GM23248 (cell line): ENCODE results near the gene MTFMT. TPM values are rescaled to one million over a fixed set of nuclear protein-coding genes. Genes with fewer than 3 reads are reported as not detected.

Experiments used
- DNase-seq: peaks from one replicate; pipeline ENCODE4 v3.0.0-alpha.2; 2015
- H2AFZ ChIP-seq: fragments of 200-600 bp; sonication (generic); 2 replicates; pipeline ENCODE4 v1.6.1; 2016; ENCODE audit warnings: antibody characterized with exemption
- H3F3A ChIP-seq: fragments of 200-600 bp; sonication (generic); 2 replicates; pipeline ENCODE4 v1.6.1; 2016; ENCODE audit warnings: mild to moderate bottlenecking, antibody characterized with exemption, mixed run types; ENCODE audit not compliant: insufficient read depth
- H3K27ac ChIP-seq: fragments of 200-600 bp; sonication (generic); 2 replicates; pipeline ENCODE4 v1.5.1; 2016; ENCODE audit warnings: mild to moderate bottlenecking
- H3K27me3 ChIP-seq: fragments of 200-600 bp; sonication (generic); replicated peaks from 2 replicates; pipeline ENCODE4 v1.6.1; 2016; ENCODE audit warnings: mild to moderate bottlenecking; ENCODE audit not compliant: insufficient read depth
- H3K36me3 ChIP-seq: fragments of 200-600 bp; sonication (generic); 2 replicates; pipeline ENCODE4 v1.6.1; 2016; ENCODE audit warnings: low read depth, mild to moderate bottlenecking
- H3K4me1 ChIP-seq: fragments of 200-600 bp; sonication (generic); 2 replicates; pipeline ENCODE4 v1.6.1; 2016; ENCODE audit warnings: mild to moderate bottlenecking; ENCODE audit not compliant: insufficient read depth
- H3K4me2 ChIP-seq: fragments of 200-600 bp; sonication (generic); one replicate; pipeline ENCODE4 v1.6.1; 2016; ENCODE audit warnings: mild to moderate bottlenecking; ENCODE audit not compliant: unreplicated experiment
- H3K4me3 ChIP-seq: fragments of 200-600 bp; sonication (generic); 2 replicates; pipeline ENCODE4 v1.5.1; 2016; ENCODE audit warnings: mild to moderate bottlenecking
- H3K79me2 ChIP-seq: fragments of 200-600 bp; sonication (generic); 2 replicates; pipeline ENCODE4 v1.6.1; 2016; ENCODE audit warnings: mild to moderate bottlenecking; ENCODE audit not compliant: insufficient read depth
- H3K9ac ChIP-seq: fragments of 200-600 bp; sonication (generic); 2 replicates; pipeline ENCODE4 v1.6.1; 2016; ENCODE audit warnings: mild to moderate bottlenecking
- H3K9me2 ChIP-seq: fragments of 200-600 bp; sonication (generic); 2 replicates; pipeline ENCODE4 v1.6.1; 2016; ENCODE audit warnings: mixed run types, mild to moderate bottlenecking, moderate library complexity; ENCODE audit not compliant: insufficient read depth
- H3K9me3 ChIP-seq: fragments of 200-600 bp; sonication (generic); one replicate; pipeline ENCODE4 v1.6.1; 2017; ENCODE audit warnings: low read depth
- H4K20me1 ChIP-seq: fragments of 200-600 bp; sonication (generic); 2 replicates; pipeline ENCODE4 v1.6.0; 2016; ENCODE audit not compliant: insufficient read depth
- EZH2 ChIP-seq: fragments of 200-600 bp; sonication (generic); IDR thresholded peaks from 2 replicates; pipeline ENCODE4 v1.6.1; 2018; ENCODE audit warnings: antibody characterized with exemption, mild to moderate bottlenecking; ENCODE audit not compliant: insufficient read depth, poor library complexity, severe bottlenecking
- EZH2phosphoT487 ChIP-seq: fragments of 200-600 bp; sonication (generic); IDR thresholded peaks from 2 replicates; pipeline ENCODE4 v1.6.1; 2018; ENCODE audit warnings: antibody characterized with exemption, moderate library complexity, mild to moderate bottlenecking, low read depth; ENCODE audit not compliant: insufficient read depth
- WGBS, 2 experiments: methylation state at CpG; one replicate each; pipeline ENCODE4 v1.1.6; 2015 to 2017; ENCODE audit warnings: low lambda C conversion rate in 2 of 2, low coverage in 1 of 2; ENCODE audit errors: missing lambda C conversion rate in 2 of 2; 5-methylcytosine and 5-hydroxymethylcytosine counted together
- in situ Hi-C: fragments of 300-500 bp; cut with MboI; formaldehyde crosslinking; loops from 2 replicates; pipeline ENCODE4 v1.15.0; 2020
- polyA plus RNA-seq: library from polyadenylated mRNA; unstranded; fragments of >200 nt; fragmentation: Nextera tagmentation; extraction: Ambion mirVana; gene quantifications from 2 replicates; pipeline ENCODE4 v1.2.1, GENCODE V29; 2016
- total RNA-seq: library from RNA; depleted of rRNA; stranded (reverse); fragments of >200 nt; shearing (Covaris generic); gene quantifications from 2 replicates; pipeline ENCODE4 v1.2.3, GENCODE V29; 2014

MTFMT gene
- total and polyA plus RNA-seq, 2 experiments from 2014 or later, result 23.8 to 25.3 TPM

GRCh38 chr15:64982472-64982871, 47.0 kb downstream of the MTFMT start:
- peaks cover 38% of the 10 kb centered on the region for H3K4me1 ChIP-seq
- H3K9me3 ChIP-seq, result no peaks in the 10 kb centered on the region
- WGBS, 2 experiments, result 95 to 100% methylated on average over 1 of the region's 1 CpG
- H3K9ac ChIP-seq, result no peak overlapping the region
- no peak for TF ChIP-seq EZH2
- TF ChIP-seq EZH2phosphoT487, result no peak
- peaks cover 14% of the 10 kb centered on the region; the same call in 1 of the 2 replicates for H3K36me3 ChIP-seq
- no peak overlapping the region for H3K4me2 ChIP-seq
- peaks cover 51% of the 10 kb centered on the region for H3K79me2 ChIP-seq
- no peak overlapping the region for H3K4me3 ChIP-seq
- H3F3A ChIP-seq, result peaks cover 43% of the 10 kb centered on the region
- H3K27me3 ChIP-seq, result no peaks in the 10 kb centered on the region
- H3K27ac ChIP-seq, result no peak overlapping the region
- no peak overlapping the region for H2AFZ ChIP-seq
- peak; percentile 48 for DNase-seq
- in situ Hi-C loops, result no loop called here
- H3K9me2 ChIP-seq, result no peaks in the 10 kb centered on the region
- 0 out of 2 replicates have a peak, but pooled peaks cover 3% of the 10 kb centered on the region for H4K20me1 ChIP-seq

GRCh38 chr15:64981812-64982431, 47.5 kb downstream of the MTFMT start:
- H3K27ac ChIP-seq, result no peak overlapping the region

GRCh38 chr15:64979252-64979710, 50.2 kb downstream of the MTFMT start:
- H2AFZ ChIP-seq, result no peak overlapping the region
- peaks cover 16% of the 10 kb centered on the region for H3F3A ChIP-seq
- H3K4me3 ChIP-seq, result no peak overlapping the region
- H3K4me1 ChIP-seq, result peaks cover 11% of the 10 kb centered on the region
- no peak overlapping the region for H3K4me2 ChIP-seq
- H3K9me3 ChIP-seq, result no peaks in the 10 kb centered on the region
- H3K27me3 ChIP-seq, result no peaks in the 10 kb centered on the region
- H3K9me2 ChIP-seq, result no peaks in the 10 kb centered on the region
- H3K27ac ChIP-seq, result no peak overlapping the region
- no peak overlapping the region for H3K9ac ChIP-seq
- in situ Hi-C loops, result no loop called here
- H3K36me3 ChIP-seq, result peaks cover 32% of the 10 kb centered on the region
- TF ChIP-seq EZH2 (no peak), EZH2phosphoT487 (no peak)
- peaks cover 34% of the 10 kb centered on the region for H3K79me2 ChIP-seq
- WGBS, 2 experiments, result 94 to 95% methylated on average over 7 of the region's 7 CpGs
- 0 out of 2 replicates have a peak, but pooled peaks cover 3% of the 10 kb centered on the region for H4K20me1 ChIP-seq
- DNase-seq, result no peak

More at GRCh38 chr15:64981812-64982431, 47.5 kb downstream of the MTFMT start:
- 0 out of 2 replicates have a peak, but pooled peaks cover 3% of the 10 kb centered on the region for H4K20me1 ChIP-seq
- WGBS, 2 experiments, result 68 to 71% methylated on average over 6 of the region's 6 CpGs
- in situ Hi-C loops, result no loop called here
- no peak overlapping the region for H3K9ac ChIP-seq
- no peaks in the 10 kb centered on the region for H3K9me3 ChIP-seq
- H3K4me1 ChIP-seq, result peaks cover 33% of the 10 kb centered on the region
- no peaks in the 10 kb centered on the region for H3K27me3 ChIP-seq
- no peak overlapping the region for H3K4me3 ChIP-seq
- H3K9me2 ChIP-seq, result no peaks in the 10 kb centered on the region
- TF ChIP-seq EZH2phosphoT487 (no peak), EZH2 (no peak)
- DNase-seq, result no peak
- peaks cover 14% of the 10 kb centered on the region; the same call in 1 of the 2 replicates for H3K36me3 ChIP-seq
- H3K4me2 ChIP-seq, result no peak overlapping the region
- no peak overlapping the region for H2AFZ ChIP-seq
- H3F3A ChIP-seq, result peaks cover 37% of the 10 kb centered on the region
- peaks cover 45% of the 10 kb centered on the region for H3K79me2 ChIP-seq

- H3K27me3 ChIP-seq, result no peaks in the 10 kb centered on the region
- H3K9me2 ChIP-seq, result no peaks in the 10 kb centered on the region
- 87 to 88% methylated on average over 5 of the region's 5 CpGs for WGBS, 2 experiments
- H2AFZ ChIP-seq, result no peak overlapping the region
- no peaks in the 10 kb centered on the region for H3K4me1 ChIP-seq
- no peaks in the 10 kb centered on the region; the same call in 1 of the 2 replicates for H3F3A ChIP-seq
- TF ChIP-seq EZH2phosphoT487, result no peak
- TF ChIP-seq EZH2, result no peak
- H3K4me3 ChIP-seq, result no peak overlapping the region
- in situ Hi-C loops, result no loop called here
- H4K20me1 ChIP-seq, result no peaks in the 10 kb centered on the region
- peak; percentile 50 for DNase-seq
- H3K79me2 ChIP-seq, result no peaks in the 10 kb centered on the region
- H3K36me3 ChIP-seq, result peaks cover 50% of the 10 kb centered on the region
- H3K4me2 ChIP-seq, result no peak overlapping the region
- no peaks in the 10 kb centered on the region for H3K9me3 ChIP-seq
- no peak overlapping the region for H3K27ac ChIP-seq
- H3K9ac ChIP-seq, result no peak overlapping the region
Observed at GRCh38 chr15:64975390-64975789, 54.0 kb downstream of the MTFMT start.
